Neural cell (in vitro differentiated cells): Measurements from ENCODE around the gene GNAQ. TPM values are rescaled to one million over a fixed set of nuclear protein-coding genes. Genes with fewer than 3 reads are reported as not detected.

Experiments used
- H2AFZ ChIP-seq: fragments of 200-600, 300-800 bp; sonication (generic), shearing (Covaris generic); 2 replicates; pipeline ENCODE4 v1.6.0; 2014; ENCODE audit warnings: low read depth, mild to moderate bottlenecking, antibody characterized with exemption, low read length, moderate library complexity
- H3F3A ChIP-seq: fragments of 200-600 bp; shearing (Covaris generic); 2 replicates; pipeline ENCODE4 v1.6.1; 2016; ENCODE audit warnings: mild to moderate bottlenecking, moderate library complexity, mixed read lengths, antibody characterized with exemption, low read length; ENCODE audit not compliant: insufficient read depth, poor library complexity, severe bottlenecking
- H3K27ac ChIP-seq: fragments of 200-600, 300-800 bp; sonication (generic), shearing (Covaris generic); 2 replicates; pipeline ENCODE4 v1.5.1; 2014; ENCODE audit warnings: mild to moderate bottlenecking, low read length, moderate library complexity
- H3K27me3 ChIP-seq: fragments of 300-800, 200-600 bp; sonication (generic), shearing (Covaris generic); 2 replicates; pipeline ENCODE4 v1.6.0; 2014; ENCODE audit warnings: mild to moderate bottlenecking, low read depth, low read length, moderate library complexity; ENCODE audit not compliant: insufficient read depth
- H3K36me3 ChIP-seq: fragments of 300-800, 200-600 bp; sonication (generic), shearing (Covaris generic); 2 replicates; pipeline ENCODE4 v1.5.1; 2014; ENCODE audit warnings: mild to moderate bottlenecking, antibody characterized with exemption, low read length, moderate library complexity; ENCODE audit not compliant: insufficient read depth
- H3K4me2 ChIP-seq: fragments of 300-800, 200-600 bp; sonication (generic), shearing (Covaris generic); 2 replicates; pipeline ENCODE4 v1.6.0; 2014; ENCODE audit warnings: mild to moderate bottlenecking, low read length
- H3K4me3 ChIP-seq: fragments of 300-800, 200-600 bp; sonication (generic), shearing (Covaris generic); 2 replicates; pipeline ENCODE4 v1.5.1; 2014; ENCODE audit warnings: mild to moderate bottlenecking, low read length, moderate library complexity
- H3K79me2 ChIP-seq: fragments of 200-600 bp; shearing (Covaris generic); replicated peaks from 2 replicates; pipeline ENCODE4 v1.6.0; 2014; ENCODE audit warnings: mild to moderate bottlenecking, low read length, moderate library complexity; ENCODE audit not compliant: insufficient read depth
- H3K9ac ChIP-seq: fragments of 300-800, 200-600 bp; sonication (generic), shearing (Covaris generic); 2 replicates; pipeline ENCODE4 v1.6.1; 2016; ENCODE audit warnings: mild to moderate bottlenecking, low read length, mixed read lengths
- H3K9me2 ChIP-seq: fragments of 200-600 bp; shearing (Covaris generic); 2 replicates; pipeline ENCODE4 v1.6.1; 2016; ENCODE audit warnings: mild to moderate bottlenecking, low read length, mixed read lengths; ENCODE audit not compliant: insufficient read depth
- H3K9me3 ChIP-seq: fragments of 200-600, 300-800 bp; sonication (generic), shearing (Covaris generic); 2 replicates; pipeline ENCODE4 v1.6.1; 2016; ENCODE audit warnings: mild to moderate bottlenecking, mixed run types, low read length, moderate library complexity, mixed read lengths
- H4K20me1 ChIP-seq: fragments of 200-600 bp; shearing (Covaris generic); 2 replicates; pipeline ENCODE4 v1.6.1; 2016; ENCODE audit warnings: mild to moderate bottlenecking, mixed run types; ENCODE audit not compliant: insufficient read depth
- CTCF ChIP-seq: fragments of 450-650 bp; IDR thresholded peaks from 2 replicates; pipeline ENCODE4 v1.5.1; 2014; ENCODE audit warnings: antibody characterized with exemption, mild to moderate bottlenecking, moderate library complexity; ENCODE audit not compliant: poor library complexity, severe bottlenecking
- EP300 ChIP-seq: fragments of 450-650 bp; conservative IDR thresholded peaks from 2 replicates; pipeline ENCODE4 v1.6.1; 2014; ENCODE audit warnings: antibody characterized with exemption, mild to moderate bottlenecking, moderate library complexity; ENCODE audit not compliant: poor library complexity, severe bottlenecking
- EZH2 ChIP-seq: fragments of 200-600, 300-800 bp; shearing (Covaris generic), sonication (generic); IDR thresholded peaks from 2 replicates; pipeline ENCODE4 v1.6.1; 2014; ENCODE audit warnings: antibody characterized with exemption, low read length, borderline replicate concordance, mild to moderate bottlenecking; ENCODE audit not compliant: insufficient read depth, poor library complexity, severe bottlenecking
- MXI1 ChIP-seq: fragments of 450-650 bp; conservative IDR thresholded peaks from 2 replicates; pipeline ENCODE4 v1.6.1; 2014; ENCODE audit warnings: antibody characterized with exemption, mild to moderate bottlenecking; ENCODE audit not compliant: poor library complexity, severe bottlenecking
- POLR2AphosphoS5 ChIP-seq: IDR thresholded peaks from 2 replicates; pipeline ENCODE4 v1.6.1; 2012
- RAD21 ChIP-seq: fragments of 450-650 bp; conservative IDR thresholded peaks from 2 replicates; pipeline ENCODE4 v1.6.1; 2014; ENCODE audit warnings: antibody characterized with exemption, mild to moderate bottlenecking, moderate library complexity
- REST ChIP-seq: IDR thresholded peaks from 2 replicates; pipeline ENCODE4 v1.6.1; 2012; ENCODE audit warnings: borderline replicate concordance
- SMC3 ChIP-seq: fragments of 450-650 bp; conservative IDR thresholded peaks from 2 replicates; pipeline ENCODE4 v1.6.1; 2014; ENCODE audit warnings: antibody characterized with exemption, mild to moderate bottlenecking, moderate library complexity; ENCODE audit not compliant: poor library complexity
- TAF1 ChIP-seq: IDR thresholded peaks from 2 replicates; pipeline ENCODE4 v1.6.1; 2012; ENCODE audit warnings: low read depth
- polyA plus RNA-seq: library from polyadenylated mRNA; depleted of rRNA; stranded (reverse); fragments of >200 nt; gene quantifications from 2 replicates; pipeline ENCODE4 v1.2.3, GENCODE V29; 2014

Gene GNAQ
- polyA plus RNA-seq, 1 donor from 2014 or later = 86.7 TPM

GRCh38 chr9:77805810-77806209, 225.8 kb downstream of the GNAQ start:
- H3K9ac ChIP-seq = no peak overlapping the region
- H3F3A ChIP-seq = no peaks in the 10 kb centered on the region
- no peak overlapping the region for H3K27ac ChIP-seq
- H3K4me2 ChIP-seq = no peak overlapping the region
- H4K20me1 ChIP-seq = no peaks in the 10 kb centered on the region
- H3K79me2 ChIP-seq = peaks cover 8% of the 10 kb centered on the region
- H3K4me3 ChIP-seq = no peak overlapping the region
- H3K27me3 ChIP-seq = no peaks in the 10 kb centered on the region
- no peak overlapping the region for H2AFZ ChIP-seq
- H3K9me2 ChIP-seq = no peaks in the 10 kb centered on the region
- no peak for TF ChIP-seq CTCF
- TF ChIP-seq EZH2 = no peak
- no peak for TF ChIP-seq SMC3
- TF ChIP-seq REST = no peak
- no peak for TF ChIP-seq RAD21
- TF ChIP-seq MXI1 = no peak
- TF ChIP-seq TAF1 = no peak
- TF ChIP-seq POLR2AphosphoS5 = no peak
- TF ChIP-seq EP300 = no peak
- no peaks in the 10 kb centered on the region for H3K36me3 ChIP-seq
- no peaks in the 10 kb centered on the region for H3K9me3 ChIP-seq

GRCh38 chr9:77803423-77803822, 228.2 kb downstream of the GNAQ start:
- Histone ChIP-seq H4K20me1 (no peaks in the 10 kb centered on the region), H3K9me2 (no peaks in the 10 kb centered on the region), H3K27ac (peak overlapping the region; percentile 10), H2AFZ (no peak overlapping the region), H3K79me2 (peaks cover 18% of the 10 kb centered on the region), H3K4me2 (no peak overlapping the region), H3F3A (no peaks in the 10 kb centered on the region), H3K9ac (no peak overlapping the region), H3K9me3 (no peaks in the 10 kb centered on the region), H3K4me3 (no peak overlapping the region), H3K36me3 (no peaks in the 10 kb centered on the region), H3K27me3 (no peaks in the 10 kb centered on the region)
- TF ChIP-seq POLR2AphosphoS5 (no peak), CTCF (no peak), MXI1 (no peak), EP300 (no peak), RAD21 (no peak), TAF1 (no peak), SMC3 (no peak), EZH2 (no peak), REST (no peak)
